Measurements from ENCODE around the gene SH2D6. TPM values are rescaled to one million over a fixed set of nuclear protein-coding genes. Genes with fewer than 3 reads are reported as not detected.
"Not testable (repeated sequence)": the region's sequence is repeated elsewhere in the genome, so short reads cannot be mapped to it uniquely, and the experiment has no call there.

SH2D6 gene
- polyA plus RNA-seq, 4 donors: 0.27 to 1.5 (median 0.58) TPM

- no peak for DNase-seq (ENCODE audit: low read depth in 4 of 4, low spot score in 3 of 4)
These were observed 19.9 kb downstream of the SH2D6 start for GRCh38 chr2:85438201-85439024.

- DNase-seq (ENCODE audit: low read depth in 4 of 4, low spot score in 3 of 4): no peak
These were observed 20.5 kb downstream of the SH2D6 start for GRCh38 chr2:85439025-85439472.

GRCh38 chr2:85439569-85439968 is 21.1 kb downstream of the SH2D6 start:
- not testable (repeated sequence) for DNase-seq (ENCODE audit: low read depth in 4 of 4, low spot score in 3 of 4)

GRCh38 chr2:85439986-85440385 is 21.5 kb downstream of the SH2D6 start:
- DNase-seq (ENCODE audit: low read depth in 4 of 4, low spot score in 3 of 4): no peak

GRCh38 chr2:85440729-85441128 is 22.2 kb downstream of the SH2D6 start:
- DNase-seq (ENCODE audit: low read depth in 4 of 4, low spot score in 3 of 4): no peak

DNA sequence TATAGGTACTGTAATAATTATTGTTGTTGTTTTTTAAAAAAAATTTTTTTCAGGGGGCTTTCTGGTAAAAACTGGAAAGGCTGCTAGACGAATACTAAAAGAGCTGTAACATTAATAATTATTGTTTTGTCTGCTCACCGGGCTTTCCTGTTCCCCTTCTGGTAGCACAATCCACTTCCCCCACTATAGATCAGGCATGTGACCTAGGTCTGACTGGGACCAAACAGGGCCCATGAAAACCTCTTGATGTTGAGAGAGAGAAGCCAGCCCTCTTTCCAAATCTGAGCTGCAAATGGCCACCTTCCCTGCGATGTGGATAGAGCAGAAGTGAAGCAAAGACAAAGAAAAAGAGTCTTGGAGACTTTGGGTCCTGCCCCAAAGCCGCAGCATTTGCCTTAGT is 23.4 kb downstream of the SH2D6 start:
- DNase-seq (ENCODE audit: low read depth in 4 of 4, low spot score in 3 of 4): no peak

DNA sequence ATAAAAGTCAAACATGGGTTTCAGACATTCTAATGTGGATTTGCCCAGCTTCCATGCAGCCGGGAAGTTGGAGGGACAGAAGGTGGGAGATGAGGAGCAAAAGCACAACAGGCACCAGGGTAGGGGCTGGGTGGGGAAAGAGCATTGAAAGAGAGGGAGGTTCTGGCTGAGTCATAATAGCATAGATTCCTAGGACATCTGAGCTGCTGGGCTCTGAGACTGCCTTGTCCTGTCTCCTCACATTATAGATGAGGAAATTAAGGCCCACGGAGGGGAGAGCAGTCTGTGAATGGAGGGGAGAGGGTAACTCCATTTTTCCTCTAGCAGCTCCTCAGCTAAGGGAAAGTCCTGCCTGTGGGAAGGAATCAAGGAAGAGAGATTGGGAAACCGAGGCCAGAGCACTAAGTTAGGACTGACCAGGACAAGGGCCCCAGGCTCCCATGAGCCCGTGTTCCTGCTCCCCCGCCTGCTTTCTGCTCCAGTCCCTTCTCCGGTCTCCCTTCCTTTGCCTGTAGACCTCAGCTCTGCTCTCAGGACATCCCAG is 26.2 kb downstream of the SH2D6 start:
- DNase-seq (ENCODE audit: low read depth in 4 of 4, low spot score in 3 of 4): no peak

- DNase-seq (ENCODE audit: low read depth in 4 of 4, low spot score in 3 of 4): no peak
These were observed 27.1 kb downstream of the SH2D6 start for GRCh38 chr2:85445316-85446295.

GRCh38 chr2:85446296-85447221 is 28.0 kb downstream of the SH2D6 start:
- DNase-seq (ENCODE audit: low read depth in 4 of 4, low spot score in 3 of 4): no peak

- no peak for DNase-seq (ENCODE audit: low read depth in 4 of 4, low spot score in 3 of 4)
These were observed 28.7 kb downstream of the SH2D6 start for GRCh38 chr2:85447222-85447585.

- DNase-seq (ENCODE audit: low read depth in 4 of 4, low spot score in 3 of 4): no peak
These were observed 30.1 kb downstream of the SH2D6 start for GRCh38 chr2:85448461-85449213.

DNA sequence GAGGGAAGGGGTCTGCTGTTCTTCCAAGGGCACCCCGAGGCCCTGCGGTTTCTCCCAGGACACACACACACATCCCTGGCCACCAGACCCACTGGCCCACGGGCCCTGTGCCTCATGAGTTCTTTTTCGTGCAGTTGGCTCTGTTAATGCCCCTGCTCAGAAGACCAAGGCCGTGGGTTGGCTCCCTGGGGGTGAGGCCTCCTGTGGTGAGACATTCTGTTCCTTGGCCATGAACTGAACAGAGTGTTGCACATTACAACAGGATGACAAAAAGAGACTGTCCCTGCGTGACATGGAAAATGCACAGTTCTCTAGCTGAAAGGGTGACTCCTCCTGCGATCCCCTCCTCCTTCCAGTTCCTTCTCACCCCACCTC is 30.7 kb downstream of the SH2D6 start:
- no peak for DNase-seq (ENCODE audit: low read depth in 4 of 4, low spot score in 3 of 4)

DNA sequence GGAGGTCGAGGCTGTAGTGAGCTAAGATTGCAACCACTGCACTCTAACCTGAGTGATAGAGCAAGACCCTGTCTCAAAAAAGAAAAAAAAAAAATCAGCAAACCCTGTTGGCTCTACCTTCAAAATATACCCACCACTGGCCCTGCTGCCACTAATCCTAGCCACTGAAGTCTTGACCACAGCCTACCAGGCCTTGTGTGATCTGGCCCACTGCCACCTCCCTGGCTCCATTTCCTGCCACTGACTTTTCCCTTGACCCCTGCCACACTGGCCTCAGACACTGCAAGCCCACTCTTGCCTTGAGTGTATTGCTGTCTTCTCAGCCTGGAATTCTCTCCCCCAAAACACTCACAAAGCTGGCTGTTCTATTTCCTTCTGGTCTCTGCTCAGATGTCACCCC is 33.7 kb downstream of the SH2D6 start:
- DNase-seq (ENCODE audit: low read depth in 4 of 4, low spot score in 3 of 4): no peak

DNA sequence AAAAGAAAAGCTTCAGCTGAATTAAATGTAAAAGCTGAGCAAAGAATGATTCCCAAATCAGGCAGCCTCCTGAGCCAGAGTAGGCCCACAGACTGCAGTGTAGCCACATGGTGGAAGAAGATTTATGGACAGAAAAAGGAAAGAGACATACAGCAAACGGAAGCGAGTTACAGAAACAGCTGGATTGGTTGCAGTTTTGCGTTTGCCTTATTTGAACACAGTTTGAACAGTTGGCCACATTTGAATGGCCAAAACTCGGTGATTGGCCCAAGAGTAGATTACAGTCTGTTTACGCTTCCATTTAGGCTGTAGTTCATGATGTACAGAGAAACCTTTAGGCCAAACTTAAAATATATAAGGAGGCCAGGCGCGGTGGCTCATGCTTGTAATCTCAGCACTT is 35.1 kb downstream of the SH2D6 start:
- no peak for DNase-seq (ENCODE audit: low read depth in 4 of 4, low spot score in 3 of 4)

- no peak for DNase-seq (ENCODE audit: low read depth in 4 of 4, low spot score in 3 of 4)
These were observed 37.1 kb downstream of the SH2D6 start for GRCh38 chr2:85455552-85456090.

DNA sequence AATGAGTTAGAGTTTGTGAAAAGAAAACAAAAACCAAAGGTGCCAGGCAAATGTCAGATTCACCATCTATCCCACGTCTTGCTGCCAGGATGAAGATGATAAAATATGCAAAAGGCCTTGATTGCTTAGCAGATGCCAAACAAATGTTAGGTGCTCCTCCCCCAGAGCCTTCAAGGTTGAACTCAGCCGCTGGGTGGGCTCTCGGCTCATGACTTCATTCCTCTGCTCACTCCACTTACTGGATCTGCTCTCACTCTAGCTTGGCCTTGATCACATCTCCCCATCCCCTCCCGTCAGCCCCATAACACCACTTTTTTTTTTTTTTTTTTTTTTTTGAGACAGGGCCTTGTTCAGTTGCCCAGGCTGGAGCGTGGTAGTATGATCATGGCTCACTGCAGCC is 38.5 kb downstream of the SH2D6 start:
- DNase-seq (ENCODE audit: low read depth in 4 of 4, low spot score in 3 of 4): no peak

DNA sequence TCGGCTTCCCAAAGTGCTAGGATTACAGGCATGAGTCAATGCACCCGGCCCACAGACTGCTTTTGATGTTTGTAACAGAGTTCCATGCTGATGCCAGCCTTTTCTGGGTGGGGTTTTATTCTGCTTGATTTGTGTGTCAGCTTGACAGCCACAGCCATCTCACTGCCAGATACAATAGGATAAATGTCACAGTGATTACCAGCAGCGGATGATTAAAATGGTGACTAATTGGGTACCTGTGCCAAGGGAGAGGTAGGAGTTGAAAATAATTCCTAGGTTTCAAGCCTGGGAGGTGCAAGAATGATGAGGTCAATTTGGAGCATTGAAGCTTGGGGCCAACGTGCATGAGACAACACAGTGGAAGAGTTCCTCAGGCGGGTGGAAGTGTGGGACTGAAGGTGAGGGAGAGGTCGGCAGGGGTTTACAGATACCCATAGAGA is 39.4 kb downstream of the SH2D6 start:
- DNase-seq (ENCODE audit: low read depth in 4 of 4, low spot score in 3 of 4): no peak

DNA sequence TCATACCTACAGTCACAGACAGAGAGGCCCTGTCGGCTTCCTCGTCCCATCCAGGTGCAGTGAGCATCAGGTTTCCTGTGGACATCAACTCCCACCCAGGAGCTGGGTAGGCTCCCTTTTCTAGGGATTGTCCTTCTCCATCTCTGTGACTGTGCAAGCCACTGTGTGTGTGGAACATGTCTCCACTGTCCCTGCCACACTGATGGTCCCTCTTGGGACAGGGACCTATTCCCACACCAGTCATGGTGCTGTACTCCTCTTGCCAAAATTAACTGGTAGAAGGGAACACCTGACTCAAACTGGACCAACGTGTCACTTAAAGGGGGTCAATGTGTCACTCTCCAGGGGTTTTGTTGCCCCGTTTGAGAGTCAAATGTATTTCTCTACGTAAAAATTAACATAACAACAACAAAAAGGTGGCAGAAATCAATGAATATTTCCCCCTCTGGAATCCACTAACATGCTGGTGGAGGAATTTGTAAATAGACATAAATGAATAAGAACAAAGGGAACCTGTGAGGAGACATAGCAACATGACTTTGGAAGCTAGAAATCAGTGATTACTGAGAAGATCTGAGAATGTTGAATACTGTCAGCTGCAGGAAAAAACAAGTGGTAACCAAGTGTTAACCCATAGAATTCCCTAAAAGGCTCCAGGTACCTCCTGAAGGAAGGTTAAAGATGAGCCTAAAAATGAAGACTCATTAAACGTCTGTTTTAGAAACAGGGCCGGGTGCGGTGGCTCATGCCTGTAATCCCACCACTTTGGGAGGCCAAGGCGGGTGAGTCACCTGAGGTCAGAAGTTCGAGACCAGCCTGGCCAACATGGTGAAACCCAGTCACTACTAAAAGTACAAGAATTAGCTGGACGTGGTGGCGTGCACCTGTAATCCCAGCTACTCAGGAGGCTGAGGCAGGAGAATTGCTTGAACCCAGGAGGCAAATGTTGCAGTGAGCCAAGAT is 40.4 kb downstream of the SH2D6 start:
- DNase-seq (ENCODE audit: low read depth in 4 of 4, low spot score in 3 of 4): no peak

Data from left renal pelvis (tissue), 4 donors.